Choroid plexus epithelial cell (primary cell): ENCODE measurements around the gene POLD3.

Experiments
- DNase-seq: peaks from one replicate; pipeline ENCODE4 v3.0.0-alpha.2; 2010; ENCODE audit warnings: low read depth
- H3K4me3 ChIP-seq: 2 replicates; pipeline ENCODE4 v1.5.1; 2011; ENCODE audit warnings: low read depth, mild to moderate bottlenecking, control low read depth, low read length, moderate library complexity
- TF ChIP-seq, protein P1 (sequence below): conservative IDR thresholded peaks from 2 replicates; pipeline ENCODE4 v1.5.1; 2011; ENCODE audit warnings: low read depth, mild to moderate bottlenecking, control low read depth, inconsistent platforms, low read length, moderate library complexity

The POLD3 gene

DNA sequence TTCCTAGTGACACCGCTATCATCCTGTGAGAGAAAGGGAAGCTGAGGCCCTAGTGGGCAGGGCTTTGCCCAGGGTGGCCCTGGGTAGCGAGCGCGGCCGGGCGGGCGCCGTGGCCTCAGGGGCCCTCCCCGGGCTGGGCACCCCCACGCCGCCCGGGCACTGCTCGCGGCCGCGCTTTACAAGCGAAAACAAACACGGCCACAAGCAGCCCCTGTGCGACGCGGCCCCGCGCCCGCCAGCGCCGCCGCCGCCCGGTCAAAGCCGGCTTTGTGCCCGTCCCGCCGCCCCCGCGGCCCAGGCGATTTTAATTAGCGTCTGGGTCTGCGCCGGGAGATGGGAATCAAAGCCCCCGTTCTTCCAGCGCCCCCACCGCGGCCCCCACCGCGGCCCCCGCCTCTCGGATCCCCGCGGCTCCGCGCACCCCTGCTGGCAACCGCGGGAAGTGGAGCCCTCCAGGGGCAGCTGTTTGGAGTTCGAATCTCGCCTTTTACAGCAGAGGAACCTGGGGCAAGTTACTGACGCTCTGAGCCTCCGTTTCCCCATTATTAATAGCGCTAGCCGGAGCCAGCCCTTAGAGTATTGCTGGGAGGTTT is 91.0 kb downstream of the POLD3 start:
- DNase-seq, result no peak
- TF ChIP-seq, protein P1, sequence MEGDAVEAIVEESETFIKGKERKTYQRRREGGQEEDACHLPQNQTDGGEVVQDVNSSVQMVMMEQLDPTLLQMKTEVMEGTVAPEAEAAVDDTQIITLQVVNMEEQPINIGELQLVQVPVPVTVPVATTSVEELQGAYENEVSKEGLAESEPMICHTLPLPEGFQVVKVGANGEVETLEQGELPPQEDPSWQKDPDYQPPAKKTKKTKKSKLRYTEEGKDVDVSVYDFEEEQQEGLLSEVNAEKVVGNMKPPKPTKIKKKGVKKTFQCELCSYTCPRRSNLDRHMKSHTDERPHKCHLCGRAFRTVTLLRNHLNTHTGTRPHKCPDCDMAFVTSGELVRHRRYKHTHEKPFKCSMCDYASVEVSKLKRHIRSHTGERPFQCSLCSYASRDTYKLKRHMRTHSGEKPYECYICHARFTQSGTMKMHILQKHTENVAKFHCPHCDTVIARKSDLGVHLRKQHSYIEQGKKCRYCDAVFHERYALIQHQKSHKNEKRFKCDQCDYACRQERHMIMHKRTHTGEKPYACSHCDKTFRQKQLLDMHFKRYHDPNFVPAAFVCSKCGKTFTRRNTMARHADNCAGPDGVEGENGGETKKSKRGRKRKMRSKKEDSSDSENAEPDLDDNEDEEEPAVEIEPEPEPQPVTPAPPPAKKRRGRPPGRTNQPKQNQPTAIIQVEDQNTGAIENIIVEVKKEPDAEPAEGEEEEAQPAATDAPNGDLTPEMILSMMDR, result peak; percentile 60
- H3K4me3 ChIP-seq, result peak overlapping the region; percentile 42

DNA sequence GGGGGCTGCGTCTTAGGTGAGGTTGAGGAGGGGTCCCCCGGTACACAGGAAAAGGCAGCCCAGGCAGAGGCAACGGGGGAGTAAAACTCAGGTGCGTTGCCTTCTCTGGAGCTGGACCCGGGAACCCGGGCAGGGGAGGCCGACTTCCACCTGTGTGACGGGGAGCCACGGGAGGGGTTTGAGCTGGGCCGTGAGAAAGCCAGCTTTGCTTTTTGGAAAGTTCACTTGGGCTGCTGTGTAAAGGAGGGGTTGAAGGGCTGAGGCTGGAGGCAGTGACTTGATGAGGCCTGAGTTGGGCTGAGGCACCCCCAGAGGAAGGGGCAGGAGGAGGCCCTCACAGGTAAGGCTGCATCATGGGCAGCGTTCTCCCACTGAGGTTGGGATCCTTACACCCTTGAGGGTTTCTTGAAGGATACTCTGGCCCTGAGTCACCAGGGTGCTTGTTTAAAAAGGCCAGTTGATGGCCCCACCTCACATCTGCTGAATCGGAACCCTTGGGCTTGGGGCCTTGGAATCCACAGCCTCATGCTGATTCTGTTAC is 91.6 kb downstream of the POLD3 start:
- H3K4me3 ChIP-seq, result no peak overlapping the region
- DNase-seq, result no peak
- TF ChIP-seq, protein P1, result no peak

DNA sequence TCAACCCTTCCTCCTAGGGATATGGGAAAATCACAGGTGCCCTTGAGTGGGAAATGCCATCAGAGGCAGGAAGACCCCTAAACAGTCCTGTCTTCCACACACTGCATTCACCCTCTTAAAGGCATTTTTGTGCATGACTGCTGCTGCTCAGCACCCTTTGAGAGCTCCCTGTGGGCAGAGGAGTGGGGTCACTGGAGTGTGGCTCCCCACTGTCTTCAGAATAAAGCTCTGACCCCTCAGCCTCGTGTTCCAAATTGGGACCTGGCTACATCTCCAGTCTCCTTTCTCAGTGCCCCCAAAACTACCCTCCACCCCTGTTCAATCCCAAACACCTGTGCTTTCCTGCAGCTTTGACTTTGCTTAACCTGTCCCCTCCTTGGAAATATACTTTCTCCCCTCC is 92.3 kb downstream of the POLD3 start:
- no peak overlapping the region for H3K4me3 ChIP-seq
- no peak for DNase-seq
- TF ChIP-seq, protein P1, result no peak

DNA sequence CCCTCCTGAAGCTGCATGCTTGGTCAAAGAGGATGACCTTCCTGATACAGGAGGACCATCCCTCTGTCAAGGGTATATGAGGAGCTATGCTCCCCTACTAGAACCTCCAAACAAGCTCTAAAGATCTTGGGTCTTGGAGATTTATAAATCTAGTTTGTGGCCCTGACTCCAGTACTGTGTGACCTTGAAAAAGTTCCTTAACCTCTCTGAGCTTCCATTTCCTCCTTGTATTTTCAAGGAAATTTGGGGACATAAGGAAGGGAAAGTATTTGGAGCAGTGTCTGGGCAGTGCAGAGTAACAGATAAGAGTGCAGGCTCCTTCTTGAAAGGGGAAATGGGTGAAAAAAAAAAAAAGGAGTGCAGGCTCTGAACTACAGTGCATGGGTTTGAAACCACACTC is 93.0 kb downstream of the POLD3 start:
- DNase-seq, result no peak
- no peak overlapping the region for H3K4me3 ChIP-seq
- TF ChIP-seq, protein P1, result no peak

DNA sequence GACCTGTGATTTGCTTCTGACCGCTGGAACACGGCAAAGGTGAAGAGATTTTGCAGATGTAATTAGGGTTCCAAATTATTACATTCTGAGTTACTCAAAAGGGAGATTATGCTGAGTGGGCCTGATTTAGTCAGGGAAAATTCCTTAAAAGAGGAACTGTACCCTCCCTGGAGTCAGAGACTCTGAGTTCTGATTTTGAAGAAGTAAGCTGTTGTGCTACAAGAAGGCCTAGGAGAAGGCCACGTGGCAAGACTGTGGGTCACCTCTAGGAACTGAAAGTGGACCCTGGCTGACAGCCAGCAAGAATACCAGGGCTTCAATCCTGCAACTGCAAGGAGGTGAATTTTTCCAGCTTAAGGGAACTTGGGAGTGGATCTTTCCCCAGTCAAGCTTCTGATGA is 93.5 kb downstream of the POLD3 start:
- TF ChIP-seq, protein P1, result no peak

DNA sequence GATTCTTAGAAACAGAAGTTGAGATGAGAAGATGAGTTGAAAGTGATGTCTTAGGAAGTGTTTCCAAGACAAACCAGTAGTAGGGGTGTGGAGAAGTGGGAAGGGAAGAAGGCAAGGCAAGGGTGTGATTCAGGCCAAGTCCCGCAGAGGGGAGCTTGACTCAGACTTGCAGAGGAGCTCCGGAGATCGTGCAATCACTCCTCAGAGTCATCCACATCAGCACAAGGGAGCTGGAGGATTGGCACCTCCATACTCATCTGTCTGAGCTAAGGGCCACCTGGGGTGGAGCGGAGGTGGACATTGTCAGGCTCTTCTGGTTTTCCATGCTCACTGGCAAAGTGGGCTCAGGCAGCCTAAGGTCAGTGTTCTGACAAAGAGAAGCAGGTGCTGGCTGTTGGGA is 94.4 kb downstream of the POLD3 start:
- TF ChIP-seq, protein P1, result peak; percentile 36
- H3K4me3 ChIP-seq, result no peak overlapping the region
- DNase-seq, result peak; percentile 75

More for the DNA sequence above, 93.5 kb downstream of the POLD3 start:
- DNase-seq, result no peak
- no peak overlapping the region for H3K4me3 ChIP-seq
